ENCODE results near the gene TRAF2.

Gene TRAF2

GRCh38 chr9:136944519-136945332 is 58.4 kb downstream of the TRAF2 start, which contains the start of the genes C8G and FBXW5:
Gene C8G, plus strand, starts transcription at chr9:136945243. Its CDS starts 78 bp downstream, at chr9:136945321.
Gene FBXW5, minus strand, starts transcription at chr9:136944738. Its CDS starts 655 bp downstream, at chr9:136944083.
- H3K36me3 ChIP-seq (ENCODE audit: insufficient read depth, low read length) = peaks cover 33% of the 10 kb centered on the region
- H3K9me2 ChIP-seq (ENCODE audit: low read depth, low read length) = no peaks in the 10 kb centered on the region
- no peaks in the 10 kb centered on the region for H3K9me3 ChIP-seq (ENCODE audit: low read length)
- no peaks in the 10 kb centered on the region for H3K79me2 ChIP-seq (ENCODE audit: insufficient read depth, low read length)
- H3K4me2 ChIP-seq (ENCODE audit: low read length) = peak within 1 kb of the TSS; percentile 80
- peak within 1 kb of the TSS; percentile 92 for H3K9ac ChIP-seq (ENCODE audit: low read length)
- no peaks in the 10 kb centered on the region for H3F3A ChIP-seq (ENCODE audit: insufficient read depth, low read length)
- peaks cover 19% of the 10 kb centered on the region for H3K4me1 ChIP-seq (ENCODE audit: insufficient read depth, low read length, severe bottlenecking)
- TF ChIP-seq EZH2 (IDR thresholded peaks at IDR 0.05; ENCODE audit: borderline replicate concordance, low read length) (no peak), CTCF (IDR thresholded peaks at IDR 0.05; ENCODE audit: low read length) (peak; percentile 87)
- no peak within 1 kb of the TSS for H2AFZ ChIP-seq (ENCODE audit: low read length)
- H4K20me1 ChIP-seq (ENCODE audit: insufficient read depth, low read length) = no peaks in the 10 kb centered on the region
- no peak within 1 kb of the TSS for H3K27ac ChIP-seq (ENCODE audit: low read depth, low read length, poor library complexity, severe bottlenecking)
- H3K27me3 ChIP-seq (ENCODE audit: insufficient read depth, low read length) = no peaks in the 10 kb centered on the region; the same call in 1 of the 2 replicates
- peak within 1 kb of the TSS; percentile 91 for H3K4me3 ChIP-seq (ENCODE audit: low read depth, low read length, poor library complexity, severe bottlenecking)

GRCh38 chr9:136945333-136946227 is 59.3 kb downstream of the TRAF2 start:
- Histone ChIP-seq H3K9me2 (ENCODE audit: low read depth, low read length) (no peaks in the 10 kb centered on the region), H4K20me1 (ENCODE audit: insufficient read depth, low read length) (no peaks in the 10 kb centered on the region), H3F3A (ENCODE audit: insufficient read depth, low read length) (no peaks in the 10 kb centered on the region), H2AFZ (ENCODE audit: low read length) (no peak overlapping the region), H3K36me3 (ENCODE audit: insufficient read depth, low read length) (peaks cover 24% of the 10 kb centered on the region), H3K27me3 (ENCODE audit: insufficient read depth, low read length) (no peaks in the 10 kb centered on the region; the same call in 1 of the 2 replicates), H3K4me2 (ENCODE audit: low read length) (no peak overlapping the region), H3K4me1 (ENCODE audit: insufficient read depth, low read length, severe bottlenecking) (peaks cover 24% of the 10 kb centered on the region), H3K4me3 (ENCODE audit: low read depth, low read length, poor library complexity, severe bottlenecking) (no peak overlapping the region), H3K9ac (ENCODE audit: low read length) (no peak overlapping the region), H3K79me2 (ENCODE audit: insufficient read depth, low read length) (no peaks in the 10 kb centered on the region), H3K27ac (ENCODE audit: low read depth, low read length, poor library complexity, severe bottlenecking) (no peak overlapping the region), H3K9me3 (ENCODE audit: low read length) (no peaks in the 10 kb centered on the region)
- TF ChIP-seq EZH2 (IDR thresholded peaks at IDR 0.05; ENCODE audit: borderline replicate concordance, low read length) = no peak
- TF ChIP-seq CTCF (IDR thresholded peaks at IDR 0.05; ENCODE audit: low read length) = no peak

- Histone ChIP-seq H3K27ac (ENCODE audit: low read depth, low read length, poor library complexity, severe bottlenecking) (no peak overlapping the region), H3K4me2 (ENCODE audit: low read length) (no peak overlapping the region)
Observed at GRCh38 chr9:136946228-136947027, 60.1 kb downstream of the TRAF2 start.

More at GRCh38 chr9:136946228-136947027, 60.1 kb downstream of the TRAF2 start:
- no peaks in the 10 kb centered on the region for H3F3A ChIP-seq (ENCODE audit: insufficient read depth, low read length)
- no peak overlapping the region for H2AFZ ChIP-seq (ENCODE audit: low read length)
- H3K4me3 ChIP-seq (ENCODE audit: low read depth, low read length, poor library complexity, severe bottlenecking) = no peak overlapping the region
- H3K4me1 ChIP-seq (ENCODE audit: insufficient read depth, low read length, severe bottlenecking) = peaks cover 26% of the 10 kb centered on the region
- no peaks in the 10 kb centered on the region for H3K9me2 ChIP-seq (ENCODE audit: low read depth, low read length)
- no peaks in the 10 kb centered on the region for H4K20me1 ChIP-seq (ENCODE audit: insufficient read depth, low read length)
- H3K9ac ChIP-seq (ENCODE audit: low read length) = no peak overlapping the region
- no peaks in the 10 kb centered on the region for H3K9me3 ChIP-seq (ENCODE audit: low read length)
- no peaks in the 10 kb centered on the region for H3K79me2 ChIP-seq (ENCODE audit: insufficient read depth, low read length)
- peaks cover 16% of the 10 kb centered on the region for H3K36me3 ChIP-seq (ENCODE audit: insufficient read depth, low read length)
- TF ChIP-seq CTCF (IDR thresholded peaks at IDR 0.05; ENCODE audit: low read length) (no peak), EZH2 (IDR thresholded peaks at IDR 0.05; ENCODE audit: borderline replicate concordance, low read length) (no peak)
- no peaks in the 10 kb centered on the region; the same call in 1 of the 2 replicates for H3K27me3 ChIP-seq (ENCODE audit: insufficient read depth, low read length)
